ENCODE results near the gene TM4SF4. TPM values are rescaled to one million over a fixed set of nuclear protein-coding genes. Genes with fewer than 3 reads are reported as not detected.

The TM4SF4 gene
- total RNA-seq, 1 experiment from 2014 or later, result not detected

GRCh38 chr3:149510480-149510879, 36.0 kb downstream of the TM4SF4 start:
- Histone ChIP-seq H4K91ac (ENCODE audit: insufficient read length, low read depth, low read length) (no peak overlapping the region), H2AFZ (ENCODE audit: low read length) (no peak overlapping the region), H3T11ph (ENCODE audit: low read length) (no peak overlapping the region), H3K4me2 (ENCODE audit: insufficient read depth, insufficient read length, low read length) (no peak overlapping the region), H2AK5ac (ENCODE audit: insufficient read length, low read length) (no peak overlapping the region), H4K20me1 (ENCODE audit: control insufficient read depth, insufficient read depth, insufficient read length) (no peaks in the 10 kb centered on the region), H2BK15ac (ENCODE audit: low read depth, low read length) (no peak overlapping the region), H3K27me3 (ENCODE audit: insufficient read depth, low read length) (no peaks in the 10 kb centered on the region), H3K18ac (ENCODE audit: insufficient read length, low read depth, low read length) (no peak overlapping the region), H3K23me2 (ENCODE audit: insufficient read length, low read depth, low read length, poor library complexity, severe bottlenecking) (no peaks in the 10 kb centered on the region), H3K23ac (ENCODE audit: insufficient read length, low read depth, low read length) (no peak overlapping the region), H2BK120ac (ENCODE audit: low read depth, low read length, poor library complexity, severe bottlenecking) (no peak overlapping the region), H3K56ac (ENCODE audit: insufficient read length, low read depth, low read length) (no peak overlapping the region), H4K5ac (ENCODE audit: insufficient read length, low read depth, low read length) (no peak overlapping the region), H4K8ac (replicated peaks; ENCODE audit: insufficient read length, low read depth, low read length) (no peak overlapping the region), H2BK12ac (ENCODE audit: insufficient read length, low read depth, low read length) (no peak overlapping the region), H3K4ac (ENCODE audit: low read depth, low read length) (no peak overlapping the region), H2BK5ac (ENCODE audit: insufficient read length, low read length) (no peak overlapping the region), H3K14ac (ENCODE audit: insufficient read depth, low read length) (no peak overlapping the region), H3K4me1 (ENCODE audit: insufficient read depth, low read length) (no peaks in the 10 kb centered on the region), H3K79me2 (ENCODE audit: insufficient read depth, low read length) (no peaks in the 10 kb centered on the region), H3K79me1 (ENCODE audit: insufficient read depth, low read depth, low read length, poor library complexity, severe bottlenecking) (no peaks in the 10 kb centered on the region), H2BK20ac (ENCODE audit: low read depth, low read length, poor library complexity, severe bottlenecking) (no peak overlapping the region), H3K9ac (ENCODE audit: extremely low read depth, insufficient read length, low read length) (no peak overlapping the region), H3K9me3 (ENCODE audit: control insufficient read depth, low read depth, low read length) (no peaks in the 10 kb centered on the region), H3K27ac (ENCODE audit: insufficient read length, low read depth, low read length) (no peak overlapping the region)
- H3K4me1 Mint-ChIP-seq, result peaks cover 8% of the 10 kb centered on the region in 2 experiments
- H3K36me3 Mint-ChIP-seq (ENCODE audit: insufficient read depth in 1 of 3, low read depth in 3 of 3), result no peaks in the 10 kb centered on the region
- DNase-seq, result no peak
- no CpG with 5 or more reads among the region's 3 CpGs for whole genome bisulfite sequencing (ENCODE audit: extremely low coverage, insufficient read length, low lambda C conversion rate)
- no peaks in the 10 kb centered on the region; a peak in 1 of 5 replicates for H3K9me3 Mint-ChIP-seq
- H3K27ac Mint-ChIP-seq, result no peak overlapping the region
- peaks cover 1% of the 10 kb centered on the region for H3K27me3 Mint-ChIP-seq (ENCODE audit: low read depth)
- no peak overlapping the region for H3K4me3 Mint-ChIP-seq
- TF ChIP-seq, protein P1, sequence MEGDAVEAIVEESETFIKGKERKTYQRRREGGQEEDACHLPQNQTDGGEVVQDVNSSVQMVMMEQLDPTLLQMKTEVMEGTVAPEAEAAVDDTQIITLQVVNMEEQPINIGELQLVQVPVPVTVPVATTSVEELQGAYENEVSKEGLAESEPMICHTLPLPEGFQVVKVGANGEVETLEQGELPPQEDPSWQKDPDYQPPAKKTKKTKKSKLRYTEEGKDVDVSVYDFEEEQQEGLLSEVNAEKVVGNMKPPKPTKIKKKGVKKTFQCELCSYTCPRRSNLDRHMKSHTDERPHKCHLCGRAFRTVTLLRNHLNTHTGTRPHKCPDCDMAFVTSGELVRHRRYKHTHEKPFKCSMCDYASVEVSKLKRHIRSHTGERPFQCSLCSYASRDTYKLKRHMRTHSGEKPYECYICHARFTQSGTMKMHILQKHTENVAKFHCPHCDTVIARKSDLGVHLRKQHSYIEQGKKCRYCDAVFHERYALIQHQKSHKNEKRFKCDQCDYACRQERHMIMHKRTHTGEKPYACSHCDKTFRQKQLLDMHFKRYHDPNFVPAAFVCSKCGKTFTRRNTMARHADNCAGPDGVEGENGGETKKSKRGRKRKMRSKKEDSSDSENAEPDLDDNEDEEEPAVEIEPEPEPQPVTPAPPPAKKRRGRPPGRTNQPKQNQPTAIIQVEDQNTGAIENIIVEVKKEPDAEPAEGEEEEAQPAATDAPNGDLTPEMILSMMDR (conservative IDR thresholded peaks at IDR 0.05), result no peak
